ENCODE data around the gene EYS. TPM values are rescaled to one million over a fixed set of nuclear protein-coding genes. Genes with fewer than 3 reads are reported as not detected.
"Not testable (repeated sequence)": the region's sequence is repeated elsewhere in the genome, so short reads cannot be mapped to it uniquely, and the experiment has no call there.

Gene EYS
- total and polyA plus RNA-seq, 4 donors, result 0.08 to 0.63 (median 0.36) TPM

- TF ChIP-seq EGR1 (IDR thresholded peaks at IDR 0.05; ENCODE audit: low read depth in 2 of 2) (no peak), NR2F2 (IDR thresholded peaks at IDR 0.05) (no peak)
These were observed 693.0 kb downstream of the EYS start (continued) for GRCh38 chr6:65014006-65014405.

- H3K4me1 ChIP-seq (ENCODE audit: control insufficient read depth in 4 of 4, insufficient read depth in 4 of 4, low read length in 3 of 4), result no peaks in the 10 kb centered on the region
- H3K27ac ChIP-seq (ENCODE audit: low read depth in 1 of 2, low read length in 2 of 2), result no peak overlapping the region
- DNase-seq (ENCODE audit: low spot score), result no peak
- H3K4me3 ChIP-seq (ENCODE audit: low read depth in 1 of 3, low read length in 3 of 3), result no peak overlapping the region
- peaks cover 0 to 3% (median 0%) of the 10 kb centered on the region in 4 donors for H3K27me3 ChIP-seq (ENCODE audit: control insufficient read depth in 4 of 4, insufficient read depth in 4 of 4, low read length in 3 of 4)
- no peak for TF ChIP-seq GABPA (IDR thresholded peaks at IDR 0.05 in 1 of 2, conservative IDR thresholded peaks at IDR 0.05 in 1 of 2)
- TF ChIP-seq RAD21 (IDR thresholded peaks at IDR 0.05), result no peak
- no peak for TF ChIP-seq FOXA1 (IDR thresholded peaks at IDR 0.05)
- TF ChIP-seq FOXA2 (IDR thresholded peaks at IDR 0.05), result no peak
- TF ChIP-seq YY1 (IDR thresholded peaks at IDR 0.05), result no peak
- TF ChIP-seq EGR1 (IDR thresholded peaks at IDR 0.05; ENCODE audit: low read depth in 2 of 2), result no peak
- no peak for TF ChIP-seq ZBTB33 (IDR thresholded peaks at IDR 0.05)
- no peak for TF ChIP-seq SP1 (IDR thresholded peaks at IDR 0.05)
- no peak for TF ChIP-seq MAX (IDR thresholded peaks at IDR 0.05)
- no peak for TF ChIP-seq ATF3 (IDR thresholded peaks at IDR 0.05)
- no peak for TF ChIP-seq CTCF (IDR thresholded peaks at IDR 0.05; ENCODE audit: low read depth, low read length, missing input control)
- no peaks in the 10 kb centered on the region for H3K36me3 ChIP-seq (ENCODE audit: control insufficient read depth in 4 of 4, insufficient read depth in 3 of 4, low read depth in 1 of 4, low read length in 3 of 4)
- H3K9ac ChIP-seq (ENCODE audit: low read depth in 1 of 2, low read length in 2 of 2), result no peak overlapping the region
- WGBS, result 70% methylated on average over 2 of the region's 2 CpGs
- no peaks in the 10 kb centered on the region for H3K9me3 ChIP-seq (ENCODE audit: control insufficient read depth in 4 of 4, low read length in 3 of 4)
These were observed 700.2 kb downstream of the EYS start for GRCh38 chr6:65006788-65007187.

- peaks cover 0 to 4% (median 0%) of the 10 kb centered on the region in 4 donors for H3K9me3 ChIP-seq (ENCODE audit: control insufficient read depth in 4 of 4, low read length in 3 of 4)
- no peaks in the 10 kb centered on the region for H3K36me3 ChIP-seq (ENCODE audit: control insufficient read depth in 4 of 4, insufficient read depth in 3 of 4, low read depth in 1 of 4, low read length in 3 of 4)
- peaks cover 0 to 3% (median 0%) of the 10 kb centered on the region in 4 donors for H3K27me3 ChIP-seq (ENCODE audit: control insufficient read depth in 4 of 4, insufficient read depth in 4 of 4, low read length in 3 of 4)
- H3K9ac ChIP-seq (ENCODE audit: low read depth in 1 of 2, low read length in 2 of 2), result no peak overlapping the region
- DNase-seq (ENCODE audit: low spot score), result no peak
- H3K4me1 ChIP-seq (ENCODE audit: control insufficient read depth in 4 of 4, insufficient read depth in 4 of 4, low read length in 3 of 4), result no peaks in the 10 kb centered on the region
- no peak overlapping the region for H3K27ac ChIP-seq (ENCODE audit: low read depth in 1 of 2, low read length in 2 of 2)
- H3K4me3 ChIP-seq (ENCODE audit: low read depth in 1 of 3, low read length in 3 of 3), result no peak overlapping the region
- WGBS, result 82% methylated on average over 4 of the region's 4 CpGs
- no peak for TF ChIP-seq RXRA (IDR thresholded peaks at IDR 0.05)
These were observed 702.7 kb downstream of the EYS start for GRCh38 chr6:65004283-65004682.

- H3K4me3 ChIP-seq (ENCODE audit: low read depth in 1 of 3, low read length in 3 of 3); H3K27me3 ChIP-seq (ENCODE audit: control insufficient read depth in 4 of 4, insufficient read depth in 4 of 4, low read length in 3 of 4); H3K4me1 ChIP-seq (ENCODE audit: control insufficient read depth in 4 of 4, insufficient read depth in 4 of 4, low read length in 3 of 4); H3K36me3 ChIP-seq (ENCODE audit: control insufficient read depth in 4 of 4, insufficient read depth in 3 of 4, low read depth in 1 of 4, low read length in 3 of 4); H3K27ac ChIP-seq (ENCODE audit: low read depth in 1 of 2, low read length in 2 of 2); H3K9me3 ChIP-seq (ENCODE audit: control insufficient read depth in 4 of 4, low read length in 3 of 4); DNase-seq (ENCODE audit: low spot score); H3K9ac ChIP-seq (ENCODE audit: low read depth in 1 of 2, low read length in 2 of 2): not testable (repeated sequence)
- WGBS, result 81% methylated on average over 4 of the region's 4 CpGs
These were observed 704.1 kb downstream of the EYS start for GRCh38 chr6:65002882-65003281.
